Stimulated activated CD4-positive, alpha-beta T cell treated with anti-CD3 and anti-CD28 coated beads, Interleukin-2, amount 100 ng/mL, for 4 hours (primary cell): ENCODE measurements around the gene TREH.
A peak's percentile ranks its signal among the peaks of the same experiment; 100 is the strongest.
"Not testable (repeated sequence)": the region's sequence is repeated elsewhere in the genome, so short reads cannot be mapped to it uniquely, and the experiment has no call there.

Experiments
- DNase-seq: peaks from one replicate; pipeline ENCODE4 v3.0.0-alpha.2; 2020; ENCODE audit warnings: low read depth

Gene TREH

GRCh38 chr11:118628432-118628831 is 51.0 kb downstream of the TREH start:
- DNase-seq, result no peak

GRCh38 chr11:118628031-118628430 is 51.4 kb downstream of the TREH start:
- no peak for DNase-seq

- no peak for DNase-seq
Measured at GRCh38 chr11:118627566-118627965, 51.9 kb downstream of the TREH start.

GRCh38 chr11:118625976-118626375 is 53.5 kb downstream of the TREH start:
- DNase-seq, result no peak

DNA sequence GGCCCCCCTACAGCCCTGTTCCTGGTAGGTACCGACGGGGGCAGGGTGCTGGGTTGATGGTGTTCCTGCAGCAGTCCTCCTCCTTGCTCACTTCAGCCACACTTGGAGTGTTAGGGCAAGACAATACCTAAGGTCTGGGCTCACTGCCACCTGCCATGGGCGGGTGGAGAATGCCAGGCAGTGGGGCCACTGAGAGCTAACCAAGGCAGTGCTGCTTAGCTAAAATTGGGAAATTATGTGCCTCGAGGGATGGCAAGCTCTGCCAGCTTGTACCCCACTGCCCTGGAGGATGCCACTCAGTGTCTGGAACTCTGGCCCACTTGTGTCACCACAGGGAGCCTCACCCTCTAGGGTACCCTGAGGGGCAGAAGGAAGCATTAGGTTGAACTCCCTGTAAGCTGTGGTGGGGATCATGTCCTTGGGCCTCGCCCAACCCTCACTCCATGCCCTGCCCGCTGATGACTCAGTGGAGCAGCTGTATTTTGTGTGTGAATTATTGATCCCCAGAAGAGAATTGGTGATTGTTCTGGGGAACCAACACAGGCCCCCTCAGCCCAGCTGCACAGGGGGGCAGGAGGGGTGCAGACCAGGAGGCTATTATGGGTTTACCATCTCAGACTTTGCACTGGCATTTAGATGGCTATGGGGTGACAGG is 54.3 kb downstream of the TREH start:
- no peak for DNase-seq

- no peak for DNase-seq
Measured at GRCh38 chr11:118623269-118623655, 56.2 kb downstream of the TREH start.

DNA sequence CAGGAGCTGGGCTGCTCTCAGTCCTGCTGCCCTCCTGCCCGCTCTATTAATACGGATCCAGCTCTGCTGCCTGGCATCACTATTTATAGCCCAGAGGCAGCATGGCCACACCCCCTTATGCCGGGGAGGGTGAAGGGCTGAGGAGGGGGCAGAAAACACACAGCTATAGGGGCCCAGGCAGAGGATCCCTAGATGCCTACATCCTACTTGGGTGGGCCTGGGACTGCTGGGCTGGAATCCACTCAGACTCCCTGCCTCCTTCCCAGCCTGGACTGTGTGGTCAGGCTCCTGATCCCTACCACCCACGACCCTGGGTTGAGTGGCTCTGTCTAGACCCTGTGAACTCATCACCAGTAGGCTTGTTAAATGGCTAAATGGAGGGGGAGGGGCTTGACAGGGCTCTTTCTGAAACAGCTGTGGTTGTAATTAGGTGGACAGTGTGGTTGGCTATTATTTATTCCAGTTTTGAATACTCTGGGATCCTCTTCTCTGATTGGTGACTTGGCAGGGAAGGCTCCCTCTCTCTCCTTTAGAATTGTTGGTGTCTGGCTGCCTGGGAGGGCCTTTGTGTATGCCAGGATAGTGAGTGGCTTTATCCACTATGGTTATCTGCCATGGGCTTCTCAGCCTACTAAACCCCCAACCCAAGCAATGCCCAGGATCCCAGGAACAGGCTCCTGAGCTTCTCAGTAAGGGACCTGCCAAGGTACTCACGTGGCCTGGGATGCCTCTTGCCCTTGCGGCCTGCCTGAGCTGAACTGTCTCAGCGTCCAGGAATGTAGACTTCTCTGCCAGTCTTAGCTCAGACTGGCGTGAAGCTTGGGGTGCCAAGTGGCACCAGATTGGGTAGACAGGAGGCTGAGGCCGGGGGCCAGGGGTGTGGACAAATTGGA is 56.8 kb downstream of the TREH start:
- DNase-seq, result no peak

GRCh38 chr11:118621784-118622375 is 57.6 kb downstream of the TREH start:
- DNase-seq, result no peak

DNA sequence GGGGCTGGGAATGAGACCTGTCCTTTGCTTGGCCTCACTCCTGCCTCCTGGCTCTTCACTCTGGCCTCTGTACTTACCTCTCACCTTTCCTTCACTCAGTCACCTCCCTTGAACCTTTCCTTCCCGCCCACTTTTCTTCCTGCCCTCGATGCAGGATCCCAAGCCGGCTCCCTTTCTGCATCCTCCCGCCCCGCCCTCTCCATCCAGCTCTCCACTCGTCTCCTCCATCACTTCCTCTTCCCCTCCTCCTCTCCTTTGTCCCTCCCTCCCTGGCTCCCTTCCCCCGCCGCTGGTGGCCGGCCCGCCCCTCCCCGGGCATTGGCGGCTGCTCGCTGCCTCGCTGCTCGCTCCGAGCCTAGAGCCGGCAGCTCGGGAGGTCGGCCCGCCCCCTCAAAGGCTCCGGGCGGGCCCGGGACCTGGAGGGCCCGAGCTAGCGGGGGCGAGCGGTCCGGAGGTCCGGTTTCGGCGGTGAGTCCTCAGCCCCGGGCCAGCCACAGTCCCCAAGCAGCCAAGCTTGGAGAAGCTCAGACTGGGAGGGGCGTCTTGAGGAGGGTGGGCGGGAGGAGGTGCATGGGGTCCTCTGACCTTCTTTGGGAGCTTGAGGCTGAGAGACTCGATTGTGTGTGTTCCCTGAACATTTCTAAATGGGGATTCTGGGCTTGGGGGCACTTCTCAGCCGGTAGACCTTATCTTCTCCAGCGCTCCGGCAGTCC is 58.2 kb downstream of the TREH start:
- no peak for DNase-seq

GRCh38 chr11:118620529-118621070 is 58.9 kb downstream of the TREH start:
- no peak for DNase-seq

DNA sequence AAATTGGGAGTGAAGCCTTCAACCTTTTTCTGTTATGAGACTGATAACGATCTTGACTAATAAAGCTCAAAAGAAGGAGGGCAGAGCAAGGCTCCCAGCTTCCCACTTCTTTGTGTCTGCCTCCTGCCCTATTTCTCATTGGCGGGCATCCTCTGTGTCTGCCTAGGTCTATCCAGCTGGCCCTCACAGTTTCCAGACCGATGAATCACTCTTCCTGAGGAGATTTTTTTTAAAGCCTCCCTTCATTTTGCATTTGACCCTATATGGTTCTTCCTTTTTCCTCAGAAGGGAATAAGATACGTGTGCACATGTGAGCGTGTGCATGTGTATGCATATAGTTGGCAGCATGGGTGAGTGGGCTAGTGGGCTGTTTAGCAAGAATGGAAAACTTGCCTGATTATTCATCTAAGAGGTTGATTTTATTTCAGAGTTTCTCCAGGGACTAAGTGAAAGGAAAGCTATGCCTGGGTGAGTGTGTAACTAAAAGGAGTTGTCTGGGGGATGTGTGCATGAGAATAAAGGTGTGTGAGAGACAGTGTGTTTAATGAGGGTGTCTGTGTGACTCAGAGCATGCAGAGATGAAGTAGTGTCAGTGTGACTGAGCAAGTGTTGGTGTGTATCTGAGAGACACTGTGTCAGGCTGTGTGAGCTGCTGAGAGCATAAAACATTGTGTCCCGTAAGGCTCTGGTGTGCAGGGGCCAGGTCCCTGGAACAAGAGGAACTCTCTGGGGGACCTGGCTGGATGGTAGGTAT is 59.8 kb downstream of the TREH start:
- DNase-seq, result no peak

DNA sequence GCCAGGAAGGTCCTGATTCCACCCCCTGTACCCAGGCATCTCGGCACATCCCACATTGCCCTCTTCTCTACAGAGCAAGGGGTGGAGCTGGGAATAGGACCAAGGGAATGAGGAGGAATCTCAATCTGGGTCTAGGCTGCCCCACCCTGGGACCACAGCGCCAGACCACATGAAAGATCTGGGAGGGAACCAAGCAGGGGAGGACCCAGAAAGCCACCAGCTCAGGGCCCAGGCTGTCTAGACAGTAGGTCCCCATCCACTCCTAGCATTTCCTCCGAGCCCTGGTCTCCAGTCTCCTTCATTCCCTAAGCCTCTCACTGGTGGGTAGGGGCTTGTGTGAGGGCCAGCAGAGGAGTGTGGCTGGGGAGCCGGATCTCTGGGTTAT is 60.5 kb downstream of the TREH start:
- no peak for DNase-seq

DNA sequence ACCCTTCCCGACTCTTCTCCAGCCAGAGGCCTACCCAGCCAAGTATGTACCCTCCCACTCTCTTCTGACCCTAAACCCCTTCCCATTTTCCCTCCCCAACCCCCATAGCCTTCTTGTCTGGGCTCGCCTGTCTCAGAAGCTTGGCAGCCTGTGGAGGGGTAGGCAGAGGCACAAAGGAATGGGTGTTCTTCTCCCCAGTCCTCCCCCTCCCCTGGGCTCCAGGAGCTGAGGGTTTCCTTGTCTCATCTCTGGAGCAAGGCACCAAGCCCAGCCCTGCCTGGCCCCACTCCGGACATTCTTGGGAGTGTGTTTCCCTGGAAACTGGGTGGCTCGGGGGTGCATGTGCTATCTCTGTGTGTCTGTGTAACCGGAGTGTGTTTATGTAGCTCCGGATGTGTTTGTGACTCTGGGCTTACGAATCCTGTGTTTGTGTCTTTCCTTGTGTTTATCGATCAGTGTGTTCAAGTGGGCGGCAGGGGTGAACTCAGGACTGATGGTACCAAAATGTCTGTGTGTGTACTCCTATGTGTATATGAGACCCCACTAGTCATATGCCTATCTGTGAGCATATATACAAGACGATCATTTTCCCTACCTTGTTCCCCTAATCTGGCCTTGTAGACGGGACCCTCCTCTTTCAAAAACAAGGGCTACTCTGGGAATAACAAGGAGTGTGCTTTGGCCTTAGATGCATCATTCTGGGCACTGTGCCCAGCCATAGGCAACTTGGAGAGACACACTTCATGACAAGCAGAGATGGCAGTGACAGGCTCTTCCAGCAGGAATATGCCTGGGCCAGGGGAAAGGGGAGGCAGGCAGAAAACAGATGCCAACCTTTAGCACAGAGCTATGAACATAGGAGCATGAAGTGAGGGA is 61.1 kb downstream of the TREH start:
- DNase-seq, result no peak

DNA sequence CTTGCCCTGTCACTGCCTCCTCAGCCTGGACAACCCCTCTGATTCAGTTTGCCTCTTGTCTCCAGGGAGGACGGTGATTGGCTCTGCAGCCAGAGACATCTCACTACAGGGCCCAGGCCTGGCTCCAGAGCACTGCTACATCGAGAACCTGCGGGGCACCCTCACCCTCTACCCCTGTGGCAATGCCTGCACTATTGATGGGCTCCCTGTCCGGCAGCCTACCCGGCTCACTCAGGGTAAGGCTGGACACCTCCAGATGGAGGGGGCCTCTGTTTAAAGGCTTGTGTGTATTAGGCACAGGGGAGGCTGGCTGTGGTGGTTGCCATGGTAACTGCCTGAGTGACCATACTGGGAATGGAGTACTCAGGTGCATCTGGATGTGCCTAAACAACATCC is 63.5 kb downstream of the TREH start:
- no peak for DNase-seq

- no peak for DNase-seq
Measured at GRCh38 chr11:118615282-118615975, 64.0 kb downstream of the TREH start.

GRCh38 chr11:118614511-118614910 is 64.9 kb downstream of the TREH start:
- DNase-seq, result no peak

DNA sequence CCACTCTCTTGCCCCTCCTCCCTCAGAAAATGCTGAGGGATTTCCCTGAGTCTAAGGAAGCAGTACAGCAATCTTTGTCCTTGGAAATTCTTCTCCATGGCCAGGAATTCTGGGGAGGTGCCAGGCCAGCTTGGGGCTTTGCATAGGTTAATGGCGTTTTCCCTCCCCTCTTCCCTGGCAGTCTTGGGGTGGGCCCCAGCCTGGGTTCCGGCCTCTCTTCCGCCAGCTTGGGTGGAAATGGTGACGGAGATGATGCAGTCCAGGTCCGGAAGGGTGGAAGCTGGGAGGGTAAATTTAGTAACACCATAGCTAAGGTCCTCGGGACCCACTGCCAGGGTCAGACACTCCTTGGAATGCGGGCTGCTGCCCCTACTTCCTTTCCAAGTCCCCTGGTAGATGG is 67.1 kb downstream of the TREH start:
- DNase-seq, result no peak

DNA sequence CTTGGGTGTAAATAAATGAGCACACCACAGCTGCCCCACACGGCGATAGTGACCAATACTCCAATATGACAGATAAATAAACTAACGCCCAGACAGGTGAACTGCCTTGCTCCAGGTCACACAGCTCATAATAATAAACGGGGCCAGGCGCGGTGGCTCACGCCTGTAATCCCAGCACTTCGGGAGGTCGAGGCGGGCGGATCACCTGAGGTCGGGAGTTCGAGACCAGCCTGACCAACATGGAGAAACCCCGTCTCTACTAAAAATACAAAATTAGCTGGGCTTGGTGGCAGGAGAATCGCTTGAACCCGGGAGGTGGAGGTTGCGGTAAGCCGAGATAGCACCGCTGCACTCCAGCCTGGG is 68.0 kb downstream of the TREH start:
- DNase-seq, result not testable (repeated sequence)

DNA sequence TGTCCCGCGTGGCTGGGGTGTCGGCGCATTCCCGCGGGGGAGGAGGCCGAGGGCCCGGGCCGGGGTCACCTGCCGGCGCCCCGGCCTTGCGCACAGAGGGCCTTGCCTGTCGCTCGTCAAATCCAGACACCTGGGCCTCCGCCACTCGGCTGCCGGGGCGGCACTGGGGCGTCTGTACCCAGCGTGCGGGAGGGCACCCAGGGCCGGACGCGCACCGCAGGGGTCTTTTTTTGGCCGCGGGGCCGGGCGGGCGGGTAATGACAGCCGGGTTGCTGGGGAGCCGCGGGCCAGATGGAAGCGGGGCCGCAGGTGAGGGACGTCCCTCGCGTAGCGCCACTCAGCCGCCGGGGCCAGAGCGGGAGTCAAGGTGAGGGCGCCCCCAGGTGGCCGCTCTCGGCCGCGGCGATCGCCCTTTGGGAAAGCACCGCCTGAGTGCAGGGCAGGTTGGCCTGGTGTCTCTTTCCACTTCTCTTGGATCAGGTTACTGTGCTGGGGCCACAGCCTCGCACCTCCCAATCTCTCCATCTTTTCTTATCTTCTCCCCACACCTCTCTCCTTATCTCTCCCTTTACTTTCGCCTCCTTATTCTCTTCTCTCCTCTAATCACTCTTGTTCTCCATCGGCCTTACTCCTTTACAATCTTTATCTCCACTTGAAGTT is 68.5 kb downstream of the TREH start:
- DNase-seq, result peak; percentile 82
